HFFc6 (cell line): Measurements from ENCODE around the gene RAD51AP1. TPM values are rescaled to one million over a fixed set of nuclear protein-coding genes. Genes with fewer than 3 reads are reported as not detected.

Experiments
- total RNA-seq, 6 experiments: library from RNA; stranded (reverse); fragmentation: NEBNext Ultra II Directional; extraction: Animal tissue kit (Norgen Biotek cat#: 25700); gene quantifications; 2 replicates in 1 of 6; 3 replicates in 5 of 6; pipeline ENCODE4 v1.2.3, GENCODE V29; 2021

RAD51AP1 gene
- total RNA-seq, 6 experiments from 2014 or later: 9.3 to 20.2 (median 18.0) TPM

Other genes with a start within 250 kb of the RAD51AP1 start
- 10 to 100 TPM; 29.9 to 51.8 (median 41.8) TPM for gene TIGAR, start 217.7 kb upstream of the RAD51AP1 start, total RNA-seq
- not detected for gene FGF23, start 159.2 kb upstream of the RAD51AP1 start, total RNA-seq
- gene FGF6, start 93.1 kb upstream of the RAD51AP1 start, total RNA-seq: not detected
- 10 to 100 TPM; 35.4 to 47.0 (median 41.1) TPM for gene DYRK4, start 23.3 kb downstream of the RAD51AP1 start, total RNA-seq
- under 1 TPM; 0.23 to 0.75 (median 0.42) TPM for gene AKAP3, start 110.2 kb downstream of the RAD51AP1 start, total RNA-seq
- 100 to 1,000 TPM in 2 of 6 experiments, 10 to 100 TPM in 4; 91.0 to 112 (median 97.4) TPM for gene NDUFA9, start 110.2 kb downstream of the RAD51AP1 start, total RNA-seq
- gene GALNT8, start 181.5 kb downstream of the RAD51AP1 start, total RNA-seq: not detected